H4 (cell line): ENCODE measurements around the gene SLC38A6. TPM values are rescaled to one million over a fixed set of nuclear protein-coding genes. Genes with fewer than 3 reads are reported as not detected.

ENCODE experiments used
- DNase-seq: peaks from one replicate; pipeline ENCODE4 v3.0.0-alpha.2; 2015; ENCODE audit warnings: low spot score
- total RNA-seq: library from RNA; depleted of rRNA; stranded (reverse); fragments of >200 nt; shearing (Covaris generic); gene quantifications from 2 replicates; pipeline ENCODE4 v1.2.3, GENCODE V29; 2014

Gene SLC38A6
- total RNA-seq, 1 experiment from 2014 or later = 45.2 TPM

DNA sequence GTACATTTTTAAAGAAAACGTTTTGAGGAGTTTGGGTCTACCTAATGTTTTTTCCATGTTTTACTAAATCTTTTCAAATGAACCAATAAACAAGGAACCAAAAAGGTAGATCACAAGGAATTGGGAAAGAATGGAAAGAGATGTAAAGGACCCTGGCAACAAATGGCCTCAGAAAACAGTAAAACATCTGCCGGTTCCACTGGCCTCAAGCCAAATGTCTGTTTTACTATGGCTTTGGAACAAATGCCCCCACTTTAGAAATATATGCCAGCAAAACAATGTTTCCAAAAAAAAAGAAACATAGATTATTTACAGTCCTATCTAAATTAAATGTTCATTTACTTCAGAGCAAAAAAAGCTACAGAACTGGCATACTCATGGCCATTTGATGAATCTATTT, 3.2 kb upstream of the SLC38A6 start:
- DNase-seq = no peak

- peak; percentile 64 for DNase-seq
Measured at GRCh38 chr14:60981633-60982455, 799 bp downstream of the SLC38A6 start.

DNA sequence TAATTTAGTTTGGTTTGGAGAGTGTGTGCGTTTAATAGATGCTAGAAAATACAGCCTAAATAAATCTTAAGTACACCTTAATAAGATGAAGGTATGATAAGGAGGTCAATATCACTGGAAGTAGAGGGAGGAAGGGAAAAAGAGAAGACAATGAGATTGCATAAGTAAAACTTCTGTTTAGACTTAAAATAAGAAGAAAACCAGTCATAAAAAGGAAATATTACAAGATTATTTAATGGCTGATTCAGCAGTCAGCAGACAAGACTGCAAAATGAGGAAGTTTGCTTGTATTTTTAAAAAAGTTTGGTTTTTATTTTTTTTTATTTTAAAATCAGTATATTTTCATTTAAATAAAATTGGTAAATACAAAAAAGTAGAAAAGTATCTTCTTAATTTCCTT, 3.2 kb downstream of the SLC38A6 start:
- DNase-seq = no peak

DNA sequence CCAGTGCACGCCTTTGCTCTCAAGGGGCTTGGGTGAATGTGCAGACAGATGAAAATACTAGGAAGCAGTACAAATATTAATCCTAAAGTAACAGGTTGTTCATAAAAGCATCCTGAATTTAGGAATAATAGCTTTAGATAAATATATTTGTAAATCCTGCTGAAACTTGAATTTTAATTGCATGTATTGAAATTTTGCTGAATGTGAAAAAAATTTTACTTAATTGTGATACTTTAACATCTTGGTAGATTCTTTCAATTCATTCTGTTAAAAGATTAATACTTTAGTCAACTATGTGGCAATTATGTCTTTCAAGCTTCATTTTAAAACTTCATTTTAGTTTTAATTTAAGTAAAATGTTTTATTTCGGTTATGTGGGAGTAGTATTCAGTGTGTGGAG, 5.5 kb downstream of the SLC38A6 start:
- no peak for DNase-seq

DNA sequence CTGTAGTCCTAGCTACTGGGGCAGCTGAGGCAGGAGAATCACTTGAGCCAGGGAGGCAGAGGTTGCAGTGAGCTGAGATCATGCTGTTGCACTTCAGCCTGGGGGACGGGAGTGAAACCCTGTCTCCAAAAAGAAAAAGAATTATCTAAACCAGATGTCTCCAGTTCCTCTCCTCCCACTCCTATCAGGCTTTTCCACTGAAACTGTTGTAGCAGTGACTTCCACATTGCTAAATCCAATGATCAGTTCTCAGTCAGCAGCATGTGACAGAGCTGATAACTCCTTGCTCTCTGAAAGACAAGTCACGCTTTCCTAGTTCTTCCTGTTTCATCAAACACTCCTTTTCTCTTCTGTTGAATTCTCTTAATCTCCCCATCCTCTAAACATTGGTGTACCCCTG, 8.6 kb downstream of the SLC38A6 start:
- DNase-seq = no peak

DNA sequence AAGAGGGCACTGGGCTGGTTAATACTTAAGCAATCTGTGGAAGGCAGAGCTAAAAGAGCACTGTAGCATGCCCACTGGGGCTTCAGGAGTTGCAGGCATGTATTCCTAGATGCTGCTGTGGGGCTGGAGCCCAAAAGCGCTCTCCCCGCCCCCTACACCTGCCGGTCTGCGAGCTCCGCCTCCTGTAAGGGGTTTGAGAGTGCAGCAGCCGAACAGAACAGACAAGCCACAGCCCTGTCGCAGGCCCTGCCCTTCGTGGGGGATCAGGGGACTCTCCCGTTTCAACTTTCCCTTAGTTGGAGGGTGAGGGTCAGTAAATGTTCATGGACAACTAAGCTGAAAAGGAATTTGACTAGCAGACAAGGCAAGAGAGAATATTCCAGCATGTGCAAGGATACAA, 17.6 kb downstream of the SLC38A6 start:
- no peak for DNase-seq

GRCh38 chr14:60999536-60999935, 18.5 kb downstream of the SLC38A6 start:
- DNase-seq = no peak

DNA sequence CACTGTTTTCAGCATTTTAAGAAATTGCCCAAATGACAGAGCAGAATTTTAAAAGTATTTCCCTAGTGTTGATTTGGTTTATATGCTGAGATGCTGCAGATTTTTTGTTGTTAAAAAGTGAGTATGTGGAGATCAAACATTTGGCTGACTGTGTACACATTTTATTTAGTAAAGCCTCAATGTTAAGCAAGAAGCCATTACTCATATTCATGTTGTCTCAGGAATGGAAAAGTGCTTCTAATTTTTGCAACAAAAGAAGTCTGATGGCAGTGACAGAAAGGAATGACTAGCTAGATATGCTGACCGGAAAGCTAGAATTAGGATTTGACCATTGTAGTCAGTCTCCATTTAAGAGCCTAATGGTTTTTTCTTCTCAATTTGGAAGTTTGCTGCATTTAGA, 22.5 kb downstream of the SLC38A6 start:
- DNase-seq = no peak

GRCh38 chr14:61019537-61019936, 38.5 kb downstream of the SLC38A6 start:
- no peak for DNase-seq

DNA sequence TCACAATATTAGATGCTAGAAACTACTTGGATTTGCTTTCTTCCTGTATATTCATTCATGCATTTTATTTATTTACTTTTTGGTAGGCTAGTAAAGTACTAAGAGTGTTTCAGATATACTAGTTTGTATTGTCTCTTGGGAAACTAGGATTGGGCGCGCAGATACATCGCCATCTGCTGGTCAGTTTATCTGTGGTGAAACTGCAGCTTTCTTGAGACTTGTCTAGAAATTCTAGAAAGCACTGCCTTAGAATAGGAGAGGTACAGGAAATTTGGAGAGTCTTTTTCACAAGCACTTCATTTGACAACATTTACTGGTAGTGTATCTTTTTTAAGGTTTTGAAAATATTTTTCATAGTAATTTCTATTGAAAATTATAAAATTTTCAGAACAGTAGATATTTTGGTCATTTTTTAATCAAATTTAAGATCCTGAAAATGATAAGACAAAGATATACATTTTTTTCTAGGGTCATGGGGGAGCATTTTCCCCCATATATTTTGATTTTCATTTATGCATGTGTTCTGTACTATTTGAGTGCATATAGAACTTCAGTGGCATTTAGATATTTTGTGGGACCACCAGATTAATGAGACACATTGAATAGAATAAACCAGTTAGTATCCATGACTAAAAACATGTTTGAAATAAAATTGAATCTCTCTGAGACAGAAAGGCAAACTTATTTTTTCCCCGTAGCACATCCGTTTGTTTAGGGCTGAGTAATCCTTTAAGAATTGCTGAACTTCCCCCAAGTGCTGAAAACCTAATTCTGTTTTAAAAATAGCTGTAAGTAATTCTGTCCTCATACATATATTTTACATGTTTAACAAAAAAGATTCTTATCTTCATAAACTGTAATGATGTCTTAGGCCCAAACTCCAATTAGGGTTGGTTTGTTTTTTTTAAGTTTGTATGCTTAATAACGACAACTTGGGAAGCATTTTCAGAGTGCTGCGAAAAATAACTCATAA, 44.5 kb downstream of the SLC38A6 start:
- peak; percentile 67 for DNase-seq

- no peak for DNase-seq
Measured at GRCh38 chr14:61026526-61026925, 45.5 kb downstream of the SLC38A6 start.

- DNase-seq = no peak
Measured at GRCh38 chr14:61031026-61031425, 50.0 kb downstream of the SLC38A6 start.

- no peak for DNase-seq
Measured at GRCh38 chr14:61033054-61033453, 52.0 kb downstream of the SLC38A6 start.

DNA sequence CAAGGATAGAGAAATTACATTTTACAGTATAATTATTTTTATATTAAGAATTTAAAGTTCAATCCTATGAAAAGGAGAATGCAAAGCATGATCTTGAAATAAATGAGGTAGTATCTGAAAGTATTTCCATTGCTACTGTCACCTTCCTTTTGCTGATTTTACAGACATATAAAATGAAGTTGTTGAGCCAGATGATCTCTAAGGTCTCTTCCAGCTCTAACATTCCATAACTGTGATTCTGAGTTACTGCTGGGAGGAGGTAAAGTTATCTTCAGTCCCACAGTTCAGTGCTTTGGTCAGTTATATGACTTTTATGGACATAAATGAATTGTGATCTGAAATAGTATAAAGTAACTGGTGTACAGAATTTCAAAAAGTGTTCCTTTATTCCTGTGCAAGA, 52.8 kb downstream of the SLC38A6 start:
- DNase-seq = no peak

GRCh38 chr14:61034416-61035120, 53.5 kb downstream of the SLC38A6 start:
- DNase-seq = no peak

DNA sequence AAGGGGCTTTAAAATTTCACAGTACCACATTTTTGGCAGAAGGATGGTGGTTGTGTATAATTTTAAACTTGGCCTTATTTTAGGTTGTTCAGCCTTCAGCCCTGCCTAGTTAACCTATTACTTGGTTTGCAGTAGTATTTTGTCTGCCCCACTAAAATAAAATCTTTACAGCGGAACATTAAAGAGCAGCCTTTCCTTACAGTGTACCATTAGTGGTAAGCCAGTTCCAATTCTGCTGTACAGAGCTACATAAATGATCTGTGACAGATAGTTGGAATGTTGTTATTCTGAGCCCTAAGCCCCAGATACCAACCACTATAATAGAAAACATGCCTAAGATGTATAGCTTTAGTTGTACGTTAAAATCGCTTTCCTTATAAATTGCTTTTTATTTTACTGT, 56.2 kb downstream of the SLC38A6 start:
- no peak for DNase-seq

DNA sequence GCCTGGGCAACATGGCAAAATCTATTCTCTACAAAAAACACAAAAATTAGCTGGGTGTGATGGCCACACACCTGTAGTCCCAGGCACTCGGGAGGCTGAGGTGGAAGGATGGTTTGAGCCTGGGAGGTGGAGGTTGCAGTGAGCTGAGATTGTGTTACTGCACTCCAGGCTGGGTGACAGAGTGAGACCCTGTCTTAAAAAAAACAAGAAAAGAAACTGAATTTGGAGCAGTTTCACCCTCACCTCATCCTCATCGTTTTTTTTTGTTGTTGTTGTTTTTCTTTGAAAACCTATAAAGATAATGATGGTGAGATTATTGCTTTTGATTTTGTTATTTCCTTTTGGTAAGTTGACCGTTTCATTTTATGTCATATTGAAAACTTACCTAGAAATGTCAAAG, 60.7 kb downstream of the SLC38A6 start:
- DNase-seq = no peak

DNA sequence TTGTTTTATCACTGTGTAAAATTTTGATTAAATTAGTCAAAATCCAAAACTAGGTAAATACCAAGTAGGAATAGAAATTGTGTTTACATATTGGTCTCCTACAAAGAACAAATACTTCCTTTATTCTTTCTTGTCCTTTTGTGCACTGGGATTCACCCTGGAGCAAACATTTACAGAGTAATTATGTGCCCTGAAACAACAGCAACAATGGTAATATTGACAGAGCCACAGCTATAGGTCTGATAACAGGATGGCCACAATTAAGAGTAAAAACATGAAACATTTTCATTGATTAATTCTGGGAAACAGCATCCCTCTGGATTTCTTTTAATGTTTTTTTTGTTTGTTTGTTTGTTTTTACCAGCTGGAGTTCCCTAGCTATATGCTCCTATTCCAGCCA, 61.2 kb downstream of the SLC38A6 start:
- no peak for DNase-seq

GRCh38 chr14:61043506-61043905, 62.5 kb downstream of the SLC38A6 start:
- DNase-seq = no peak

- no peak for DNase-seq
Measured at GRCh38 chr14:61047021-61047420, 66.0 kb downstream of the SLC38A6 start.

GRCh38 chr14:61048640-61049039, 67.6 kb downstream of the SLC38A6 start:
- no peak for DNase-seq

- no peak for DNase-seq
Measured at GRCh38 chr14:61050417-61050816, 69.4 kb downstream of the SLC38A6 start.
